Measurements from ENCODE around the gene ETF1.
A peak's percentile ranks its signal among the peaks of the same experiment; 100 is the strongest.
"Not testable (repeated sequence)": the region's sequence is repeated elsewhere in the genome, so short reads cannot be mapped to it uniquely, and the experiment has no call there.

ETF1 gene

DNA sequence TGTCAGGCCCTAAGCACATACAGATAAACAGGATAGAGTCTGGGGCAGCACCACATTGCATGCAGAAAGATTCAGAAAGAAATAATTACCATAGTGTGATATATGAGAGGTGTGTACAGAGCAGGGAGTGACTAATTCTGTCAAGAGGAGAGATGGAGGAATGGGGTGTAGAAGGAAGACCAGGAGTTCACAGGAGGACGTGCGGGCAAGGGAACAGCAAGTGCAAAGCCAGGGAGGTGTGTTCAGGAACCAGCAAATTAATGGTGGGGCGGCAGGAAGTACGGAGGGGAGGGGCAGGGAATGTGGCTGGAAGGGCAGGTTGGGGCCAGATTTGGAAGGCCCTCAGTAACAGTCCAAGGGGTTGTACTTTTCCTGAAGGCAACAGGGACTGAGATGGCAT is 60.4 kb downstream of the ETF1 start:
- DNase-seq, result peak; percentile 24

DNA sequence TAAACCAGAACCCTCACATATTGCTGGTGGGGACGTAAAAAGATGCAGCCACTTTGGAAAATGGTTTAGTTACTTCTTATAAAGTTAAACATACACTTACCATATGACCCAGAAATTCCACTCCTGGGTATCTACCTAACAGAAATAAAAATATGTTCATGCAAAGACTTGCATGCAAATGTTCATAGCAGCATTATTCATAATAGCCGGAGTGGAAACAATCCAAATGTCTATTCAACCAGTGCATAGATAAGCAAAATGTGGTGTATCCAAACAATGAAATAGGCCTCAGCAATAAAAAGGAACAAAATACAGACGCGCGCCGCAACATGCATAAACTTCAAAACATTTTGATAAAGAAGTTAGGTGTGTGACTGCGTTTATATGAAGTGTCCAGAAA is 66.1 kb downstream of the ETF1 start:
- no peak for DNase-seq

DNA sequence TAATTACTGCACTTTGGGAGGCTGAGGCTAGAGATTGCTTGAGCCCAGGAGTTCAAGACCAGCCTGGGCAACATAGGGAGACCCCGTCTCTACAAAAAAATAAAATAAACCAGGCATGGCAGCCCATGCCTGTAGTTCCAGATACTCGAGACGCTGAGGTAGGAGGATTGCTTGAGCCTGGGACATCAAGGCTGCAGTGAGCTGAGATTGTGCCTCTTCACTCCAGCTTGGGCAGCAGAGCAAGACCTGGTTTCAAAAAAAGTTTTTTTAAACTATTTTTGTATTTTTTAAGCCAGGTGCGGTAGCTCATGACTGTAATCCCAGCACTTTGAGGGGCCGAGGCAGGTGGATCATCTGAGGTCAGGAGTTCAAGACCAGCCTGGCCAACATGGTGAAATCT is 69.9 kb downstream of the ETF1 start:
- not testable (repeated sequence) for DNase-seq

DNA sequence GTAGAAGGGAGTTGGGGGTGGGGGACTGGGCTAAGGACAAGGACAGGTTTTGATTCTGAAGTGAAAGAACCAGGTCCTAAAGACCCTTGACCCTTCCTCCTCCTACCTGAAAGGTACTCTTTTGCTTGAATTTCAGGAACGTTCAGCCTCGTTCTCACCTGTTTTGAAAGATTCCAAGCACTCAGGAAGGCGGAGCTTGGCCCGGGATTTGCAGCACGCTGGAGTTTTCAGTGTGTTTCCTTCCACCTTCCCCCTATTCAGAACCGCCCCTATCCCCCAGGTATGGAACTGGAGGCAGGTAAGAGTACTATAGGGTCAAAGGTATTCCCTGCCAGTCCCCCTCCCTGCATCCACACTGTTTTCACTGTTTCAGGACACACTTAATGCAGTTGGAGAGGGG is 70.7 kb downstream of the ETF1 start:
- DNase-seq, result peak; percentile 43

DNA sequence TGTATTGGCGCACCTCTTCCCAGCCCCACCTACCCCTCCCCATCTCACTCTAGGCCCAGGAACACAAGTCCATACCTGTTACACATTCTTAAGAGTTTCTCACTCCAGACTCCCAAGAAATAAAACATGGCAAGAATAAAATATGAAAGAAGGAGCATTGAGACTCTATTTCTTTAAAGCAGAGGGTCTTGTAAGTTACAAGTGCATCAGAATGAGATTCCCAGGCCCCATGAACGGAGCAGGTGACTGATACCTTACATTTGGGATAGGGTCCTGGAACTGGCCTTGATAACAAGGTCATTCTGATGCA is 72.0 kb downstream of the ETF1 start:
- DNase-seq, result peak; percentile 60

DNA sequence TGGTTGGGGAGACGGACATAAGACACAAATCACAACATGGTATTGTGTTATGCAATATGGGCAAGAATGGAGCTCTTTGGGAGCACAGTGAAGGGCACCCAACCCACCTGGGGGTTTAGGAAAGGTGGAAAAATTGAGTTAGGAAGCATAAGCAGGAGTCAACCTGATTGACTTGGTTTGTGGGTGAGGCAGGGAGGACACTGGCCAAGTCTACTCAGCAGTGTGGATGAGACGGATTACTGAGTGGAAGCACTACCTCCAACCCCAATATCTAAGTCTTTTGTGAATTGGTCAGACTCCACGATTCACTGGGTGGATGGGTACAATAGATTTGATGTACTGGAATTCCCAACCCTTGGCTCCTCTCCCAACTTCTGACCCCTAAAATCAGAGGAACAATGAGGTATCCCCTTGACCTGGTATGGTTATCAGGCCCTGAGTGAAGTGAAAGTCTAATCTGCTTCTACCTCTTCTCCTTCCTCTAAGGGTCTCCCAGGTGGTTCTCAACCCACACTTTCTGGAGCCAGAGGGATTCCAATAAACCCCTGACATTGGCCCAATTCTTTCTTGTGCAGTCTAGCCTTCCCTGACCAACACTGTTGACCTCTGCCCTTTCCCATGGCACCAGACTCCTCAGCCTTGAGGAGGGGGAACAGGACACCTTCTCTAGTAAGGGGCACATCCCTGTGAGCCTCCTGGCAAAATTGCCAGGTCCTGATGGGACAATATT is 72.5 kb downstream of the ETF1 start:
- peak; percentile 82 for DNase-seq

DNA sequence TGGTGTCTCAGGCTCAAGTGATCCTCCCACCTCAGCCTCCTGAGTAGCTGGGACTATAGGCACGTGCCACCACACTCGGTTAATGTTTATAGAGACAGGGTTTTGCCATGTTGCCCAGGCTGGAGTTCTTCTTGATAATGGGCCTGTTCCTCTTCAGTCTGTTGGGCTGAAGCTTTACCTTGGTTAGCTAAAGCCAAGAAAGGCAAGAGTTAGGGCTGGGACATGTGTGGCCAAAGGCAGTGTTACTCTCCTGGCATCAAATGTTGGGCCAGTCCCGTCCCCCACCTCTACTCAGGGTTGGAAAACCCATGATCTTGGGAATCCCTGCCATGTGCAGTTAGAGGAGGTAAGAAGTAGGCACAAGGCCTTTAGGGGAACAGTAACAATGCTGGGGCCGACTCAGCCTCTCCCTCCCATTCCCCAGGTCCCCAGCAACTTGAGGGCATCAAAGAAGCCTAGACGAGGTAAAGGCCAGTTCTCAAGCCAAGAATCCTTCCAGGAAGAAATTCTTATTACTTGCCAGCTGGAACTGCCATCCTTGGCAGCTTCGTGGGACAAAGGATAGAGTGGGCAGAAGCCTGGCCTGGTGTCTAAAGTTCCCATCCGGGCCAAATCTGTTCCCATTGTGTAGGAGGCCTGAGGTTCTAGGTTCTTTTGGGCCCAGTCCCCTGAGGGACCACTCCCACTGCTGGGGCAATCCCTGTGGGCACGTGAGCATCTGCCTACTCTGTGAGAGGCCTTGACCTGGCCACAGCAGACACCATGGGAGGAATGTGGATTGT is 73.3 kb downstream of the ETF1 start:
- DNase-seq, result peak; percentile 82

DNA sequence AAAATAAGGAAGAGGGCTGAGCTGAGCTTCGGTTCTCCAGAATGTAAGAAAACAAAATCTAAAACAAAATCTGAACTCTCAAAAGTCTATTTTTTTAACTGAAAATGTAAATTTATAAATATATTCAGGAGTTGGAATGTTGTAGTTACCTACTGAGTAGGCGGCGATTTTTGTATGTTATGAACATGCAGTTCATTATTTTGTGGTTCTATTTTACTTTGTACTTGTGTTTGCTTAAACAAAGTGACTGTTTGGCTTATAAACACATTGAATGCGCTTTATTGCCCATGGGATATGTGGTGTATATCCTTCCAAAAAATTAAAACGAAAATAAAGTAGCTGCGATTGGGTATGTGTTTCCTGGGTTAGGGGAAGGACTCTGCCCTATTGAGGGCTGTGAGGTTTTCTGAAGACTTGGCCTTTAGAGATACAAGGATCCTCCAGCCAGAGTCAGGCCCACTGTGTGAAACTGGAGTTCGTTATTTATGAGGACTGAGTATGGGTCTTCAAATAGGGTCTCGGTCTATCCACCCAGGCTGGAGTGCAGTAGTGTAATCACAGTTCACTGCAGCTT is 74.0 kb downstream of the ETF1 start:
- peak; percentile 56 for DNase-seq

DNA sequence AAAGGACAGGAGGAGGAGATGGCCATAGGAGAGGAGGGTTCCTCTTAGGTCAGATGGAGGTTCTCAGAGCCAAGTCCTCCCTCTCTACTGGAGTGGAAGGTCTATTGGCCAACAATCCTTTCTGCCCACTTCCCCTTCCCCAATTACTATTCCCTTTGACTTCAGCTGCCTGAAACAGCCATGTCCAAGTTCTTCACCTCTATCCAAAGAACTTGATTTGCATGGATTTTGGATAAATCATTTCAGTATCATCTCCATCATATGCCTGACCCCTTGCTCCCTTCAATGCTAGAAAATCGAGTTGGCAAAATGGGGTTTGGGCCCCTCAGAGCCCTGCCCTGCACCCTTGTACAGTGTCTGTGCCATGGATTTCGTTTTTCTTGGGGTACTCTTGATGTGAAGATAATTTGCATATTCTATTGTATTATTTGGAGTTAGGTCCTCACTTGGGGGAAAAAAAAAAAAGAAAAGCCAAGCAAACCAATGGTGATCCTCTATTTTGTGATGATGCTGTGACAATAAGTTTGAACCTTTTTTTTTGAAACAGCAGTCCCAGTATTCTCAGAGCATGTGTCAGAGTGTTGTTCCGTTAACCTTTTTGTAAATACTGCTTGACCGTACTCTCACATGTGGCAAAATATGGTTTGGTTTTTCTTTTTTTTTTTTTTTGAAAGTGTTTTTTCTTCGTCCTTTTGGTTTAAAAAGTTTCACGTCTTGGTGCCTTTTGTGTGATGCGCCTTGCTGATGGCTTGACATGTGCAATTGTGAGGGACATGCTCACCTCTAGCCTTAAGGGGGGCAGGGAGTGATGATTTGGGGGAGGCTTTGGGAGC is 74.7 kb downstream of the ETF1 start:
- peak; percentile 50 for DNase-seq

DNA sequence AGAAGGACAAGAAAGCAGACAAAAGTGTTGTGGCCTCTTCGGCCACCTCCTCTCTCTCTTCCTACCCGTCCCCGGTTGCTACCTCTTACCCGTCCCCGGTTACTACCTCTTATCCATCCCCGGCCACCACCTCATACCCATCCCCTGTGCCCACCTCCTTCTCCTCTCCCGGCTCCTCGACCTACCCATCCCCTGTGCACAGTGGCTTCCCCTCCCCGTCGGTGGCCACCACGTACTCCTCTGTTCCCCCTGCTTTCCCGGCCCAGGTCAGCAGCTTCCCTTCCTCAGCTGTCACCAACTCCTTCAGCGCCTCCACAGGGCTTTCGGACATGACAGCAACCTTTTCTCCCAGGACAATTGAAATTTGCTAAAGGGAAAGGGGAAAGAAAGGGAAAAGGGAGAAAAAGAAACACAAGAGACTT is 75.3 kb downstream of the ETF1 start:
- DNase-seq, result no peak

DNA sequence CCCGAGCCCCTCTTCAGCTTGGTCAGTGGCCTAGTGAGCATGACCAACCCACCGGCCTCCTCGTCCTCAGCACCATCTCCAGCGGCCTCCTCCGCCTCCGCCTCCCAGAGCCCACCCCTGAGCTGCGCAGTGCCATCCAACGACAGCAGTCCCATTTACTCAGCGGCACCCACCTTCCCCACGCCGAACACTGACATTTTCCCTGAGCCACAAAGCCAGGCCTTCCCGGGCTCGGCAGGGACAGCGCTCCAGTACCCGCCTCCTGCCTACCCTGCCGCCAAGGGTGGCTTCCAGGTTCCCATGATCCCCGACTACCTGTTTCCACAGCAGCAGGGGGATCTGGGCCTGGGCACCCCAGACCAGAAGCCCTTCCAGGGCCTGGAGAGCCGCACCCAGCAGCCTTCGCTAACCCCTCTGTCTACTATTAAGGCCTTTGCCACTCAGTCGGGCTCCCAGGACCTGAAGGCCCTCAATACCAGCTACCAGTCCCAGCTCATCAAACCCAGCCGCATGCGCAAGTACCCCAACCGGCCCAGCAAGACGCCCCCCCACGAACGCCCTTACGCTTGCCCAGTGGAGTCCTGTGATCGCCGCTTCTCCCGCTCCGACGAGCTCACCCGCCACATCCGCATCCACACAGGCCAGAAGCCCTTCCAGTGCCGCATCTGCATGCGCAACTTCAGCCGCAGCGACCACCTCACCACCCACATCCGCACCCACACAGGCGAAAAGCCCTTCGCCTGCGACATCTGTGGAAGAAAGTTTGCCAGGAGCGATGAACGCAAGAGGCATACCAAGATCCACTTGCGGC is 75.9 kb downstream of the ETF1 start:
- peak; percentile 58 for DNase-seq

DNA sequence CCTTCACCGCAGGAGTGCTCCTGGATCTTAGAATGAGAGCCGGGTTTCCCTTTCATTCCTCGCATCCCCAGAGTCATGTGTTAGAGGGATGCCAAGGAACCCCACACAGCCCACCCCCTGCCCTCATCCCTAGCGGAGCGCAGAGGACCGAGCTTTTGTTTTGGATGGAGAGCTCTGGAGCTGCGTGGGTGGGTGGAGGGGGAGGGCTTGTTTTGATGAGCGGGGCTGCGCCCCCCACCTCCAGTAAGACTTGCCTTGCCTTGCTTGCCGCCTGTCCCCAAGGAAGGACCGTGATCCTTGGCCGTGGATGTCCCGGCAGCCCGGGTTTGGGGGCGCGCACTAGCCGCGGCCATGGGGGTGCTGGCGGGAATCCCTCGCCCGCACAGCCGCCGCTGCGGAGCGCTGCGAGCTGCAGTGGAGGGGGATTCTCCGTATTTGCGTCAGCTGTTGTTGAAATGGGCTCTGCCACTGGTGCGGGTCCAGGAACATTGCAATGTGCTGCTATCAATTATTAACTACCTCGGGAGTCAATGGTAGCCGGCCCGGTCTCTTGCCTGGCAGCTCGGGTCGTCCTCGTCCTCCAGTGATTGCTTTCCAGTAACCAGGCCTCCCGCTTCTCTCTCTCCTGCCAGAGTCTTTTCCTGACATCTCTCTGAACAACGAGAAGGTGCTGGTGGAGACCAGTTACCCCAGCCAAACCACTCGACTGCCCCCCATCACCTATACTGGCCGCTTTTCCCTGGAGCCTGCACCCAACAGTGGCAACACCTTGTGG is 76.7 kb downstream of the ETF1 start:
- DNase-seq, result peak; percentile 89

DNA sequence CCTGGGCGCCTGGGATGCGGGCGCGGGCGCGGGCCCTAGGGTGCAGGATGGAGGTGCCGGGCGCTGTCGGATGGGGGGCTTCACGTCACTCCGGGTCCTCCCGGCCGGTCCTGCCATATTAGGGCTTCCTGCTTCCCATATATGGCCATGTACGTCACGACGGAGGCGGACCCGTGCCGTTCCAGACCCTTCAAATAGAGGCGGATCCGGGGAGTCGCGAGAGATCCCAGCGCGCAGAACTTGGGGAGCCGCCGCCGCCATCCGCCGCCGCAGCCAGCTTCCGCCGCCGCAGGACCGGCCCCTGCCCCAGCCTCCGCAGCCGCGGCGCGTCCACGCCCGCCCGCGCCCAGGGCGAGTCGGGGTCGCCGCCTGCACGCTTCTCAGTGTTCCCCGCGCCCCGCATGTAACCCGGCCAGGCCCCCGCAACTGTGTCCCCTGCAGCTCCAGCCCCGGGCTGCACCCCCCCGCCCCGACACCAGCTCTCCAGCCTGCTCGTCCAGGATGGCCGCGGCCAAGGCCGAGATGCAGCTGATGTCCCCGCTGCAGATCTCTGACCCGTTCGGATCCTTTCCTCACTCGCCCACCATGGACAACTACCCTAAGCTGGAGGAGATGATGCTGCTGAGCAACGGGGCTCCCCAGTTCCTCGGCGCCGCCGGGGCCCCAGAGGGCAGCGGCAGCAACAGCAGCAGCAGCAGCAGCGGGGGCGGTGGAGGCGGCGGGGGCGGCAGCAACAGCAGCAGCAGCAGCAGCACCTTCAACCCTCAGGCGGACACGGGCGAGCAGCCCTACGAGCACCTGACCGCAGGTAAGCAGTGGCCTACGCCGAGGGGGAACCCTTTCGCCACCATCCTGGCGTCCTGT is 77.5 kb downstream of the ETF1 start, which contains the start of gene EGR1:
TSS of gene EGR1 (plus strand) at position 219 of the 864 bp plus-strand sequence. CDS start at position 502, 283 bp downstream.
- DNase-seq, result peak; percentile 97

DNA sequence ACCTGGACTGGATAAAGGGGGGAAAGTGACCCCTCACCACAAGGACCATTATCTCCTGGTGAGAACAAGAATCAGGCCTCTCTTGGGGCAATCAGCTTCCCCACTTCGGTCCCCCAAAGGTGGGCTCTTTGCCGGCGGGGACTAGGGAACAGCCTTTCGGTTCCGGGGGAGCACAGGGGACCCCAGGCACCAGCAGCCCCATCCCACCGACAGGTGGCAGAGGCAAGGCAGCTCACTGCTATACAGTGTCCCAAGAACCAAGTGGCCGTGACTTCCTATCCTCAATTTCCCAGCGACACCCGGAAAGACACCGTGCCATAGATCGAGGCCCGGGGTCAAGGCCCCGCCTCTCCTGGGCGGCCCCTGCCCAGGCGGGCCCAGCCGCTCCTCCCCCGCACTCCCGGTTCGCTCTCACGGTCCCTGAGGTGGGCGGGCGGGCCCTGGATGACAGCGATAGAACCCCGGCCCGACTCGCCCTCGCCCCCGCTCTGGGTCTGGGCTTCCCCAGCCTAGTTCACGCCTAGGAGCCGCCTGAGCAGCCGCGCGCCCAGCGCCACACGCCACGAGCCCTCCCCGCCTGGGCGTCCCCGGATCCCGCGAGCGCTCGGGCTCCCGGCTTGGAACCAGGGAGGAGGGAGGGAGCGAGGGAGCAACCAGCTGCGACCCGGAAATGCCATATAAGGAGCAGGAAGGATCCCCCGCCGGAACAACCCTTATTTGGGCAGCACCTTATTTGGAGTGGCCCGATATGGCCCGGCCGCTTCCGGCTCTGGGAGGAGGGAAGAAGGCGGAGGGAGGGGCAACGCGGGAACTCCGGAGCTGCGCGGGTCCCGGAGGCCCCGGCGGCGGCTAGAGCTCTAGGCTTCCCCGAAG is 78.4 kb downstream of the ETF1 start:
- DNase-seq, result peak; percentile 100

DNA sequence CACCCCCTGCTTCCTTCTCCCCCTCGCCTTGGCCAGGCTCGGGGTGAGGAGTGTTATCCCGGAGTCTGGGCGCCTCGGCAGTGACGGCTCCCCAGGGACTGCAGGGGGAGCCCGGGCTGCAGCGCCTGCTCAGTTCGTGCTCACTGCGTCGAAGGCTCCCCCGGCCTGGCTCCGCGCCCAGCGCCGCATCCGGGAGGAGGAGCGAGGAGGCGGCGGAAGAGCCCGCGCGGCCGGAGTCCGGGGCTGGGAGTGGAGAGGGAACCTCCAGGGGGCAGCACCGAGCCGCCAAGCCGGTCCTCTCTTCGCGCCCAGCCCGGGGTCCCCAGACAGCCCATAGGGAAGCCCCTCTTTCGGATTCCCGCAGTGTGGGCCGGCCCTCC is 79.0 kb downstream of the ETF1 start:
- DNase-seq, result peak; percentile 97

DNA sequence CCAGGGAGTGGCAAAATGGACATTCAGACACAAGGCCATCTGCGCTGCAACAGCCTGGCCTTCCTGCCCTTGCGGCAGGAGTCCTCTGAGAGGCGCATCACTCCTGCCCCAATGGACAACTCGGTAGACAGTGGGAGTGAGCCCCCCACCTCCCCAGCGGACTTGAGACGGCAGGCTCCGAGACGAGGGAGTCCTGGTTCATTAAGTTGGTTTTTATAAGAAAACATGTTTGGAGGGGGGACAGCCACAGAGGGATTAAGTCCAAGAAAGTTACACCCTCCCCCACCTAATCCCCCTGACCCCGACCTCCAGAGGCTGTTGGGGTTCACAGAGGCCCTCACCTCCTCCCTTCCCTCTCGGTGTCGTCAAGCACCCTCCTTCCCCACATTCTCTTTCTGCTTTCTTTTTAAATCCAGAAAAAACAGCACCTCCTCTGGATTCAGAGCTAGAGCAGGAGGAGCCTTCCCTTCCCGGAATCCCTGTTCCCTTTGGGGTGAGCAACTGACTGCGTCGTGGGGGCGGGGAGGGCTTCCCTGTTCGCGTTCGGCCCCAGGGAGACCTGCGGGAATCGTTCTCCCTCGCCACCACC is 79.5 kb downstream of the ETF1 start:
- peak; percentile 72 for DNase-seq

DNA sequence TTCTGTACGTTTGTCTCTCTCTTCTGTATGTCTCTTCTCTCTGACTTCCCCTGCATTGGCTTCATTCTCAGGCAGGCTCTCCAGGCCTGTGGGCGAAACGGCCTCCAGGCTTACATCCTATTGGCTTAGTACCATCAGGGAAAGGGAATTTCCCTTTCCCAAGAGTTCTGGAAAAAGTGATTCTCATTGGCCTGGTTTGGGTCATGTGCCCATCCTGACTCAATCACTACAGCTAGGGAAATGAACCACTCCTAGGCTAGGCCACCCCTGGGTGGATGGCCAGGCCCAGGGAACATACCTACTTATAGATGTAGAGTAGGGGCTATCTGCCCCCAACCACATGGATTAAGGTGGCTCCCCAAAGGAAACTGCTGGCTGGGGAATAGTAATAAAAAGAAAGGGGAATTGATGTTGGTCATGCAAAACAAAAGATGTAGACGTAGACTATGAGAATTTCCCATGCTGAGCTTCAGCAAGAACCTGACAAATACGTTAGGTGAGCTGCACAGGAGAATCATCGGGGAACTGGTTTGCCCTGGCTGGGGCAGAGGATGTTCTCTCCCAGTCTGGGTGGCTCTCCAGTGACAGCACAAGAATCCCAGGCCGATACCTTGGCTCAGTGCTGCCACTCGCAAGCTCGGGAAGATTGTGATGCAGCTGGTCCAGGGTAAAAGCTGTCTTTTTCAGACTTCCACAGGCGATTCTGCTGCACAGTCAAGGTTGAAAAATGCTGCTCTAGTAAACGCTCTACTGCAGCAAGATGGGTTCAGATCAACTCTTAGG is 81.5 kb downstream of the ETF1 start:
- DNase-seq, result peak; percentile 18

DNA sequence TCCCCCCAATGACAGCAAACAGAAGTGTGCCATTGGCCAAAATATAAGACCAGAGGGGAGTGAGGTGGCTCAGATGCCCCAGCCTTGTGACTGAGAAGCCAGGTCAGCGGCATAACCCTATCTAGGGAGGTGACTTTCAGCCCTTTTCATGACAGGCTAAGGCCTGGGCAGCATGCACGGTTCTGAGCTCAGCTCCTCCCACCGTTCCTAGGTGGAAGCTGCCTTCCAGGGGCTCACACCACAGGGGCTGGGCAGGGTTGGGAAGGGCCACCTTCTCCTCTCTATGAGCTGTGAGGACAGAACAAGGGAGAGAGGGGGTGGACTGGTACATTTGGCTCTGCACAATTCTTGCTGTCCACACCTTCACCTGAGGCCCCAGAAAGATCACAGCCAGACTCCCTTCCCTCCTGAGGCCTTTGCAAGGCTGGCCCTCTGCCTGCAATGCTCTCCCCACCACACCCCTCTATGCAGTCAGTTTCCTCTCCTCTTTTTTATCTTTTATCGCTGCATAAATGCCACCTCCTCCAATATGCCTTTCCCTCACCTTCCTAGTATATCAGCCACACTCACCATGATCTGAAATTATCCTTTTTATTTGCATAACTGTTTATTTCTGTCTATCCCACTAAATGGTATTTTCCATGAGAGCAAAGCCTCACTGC is 82.9 kb downstream of the ETF1 start:
- no peak for DNase-seq

All from DMS53 (cell line).